NOMO-1 (cell line): ENCODE results near the gene UBE2G1.
A peak's percentile ranks its signal among the peaks of the same experiment; 100 is the strongest.
"Not testable (repeated sequence)": the region's sequence is repeated elsewhere in the genome, so short reads cannot be mapped to it uniquely, and the experiment has no call there.

ENCODE experiments used
- DNase-seq, 2 experiments: peaks; one replicate each; lab custom pipeline; 2025; ENCODE audit not compliant: unreplicated experiment in 2 of 2; lab: John Stamatoyannopoulos, UW

Gene UBE2G1

GRCh38 chr17:4255271-4255670, 111.2 kb downstream of the UBE2G1 start:
- not testable (repeated sequence) for DNase-seq

- no peak for DNase-seq
Measured at GRCh38 chr17:4250887-4251286, 115.6 kb downstream of the UBE2G1 start.

DNA sequence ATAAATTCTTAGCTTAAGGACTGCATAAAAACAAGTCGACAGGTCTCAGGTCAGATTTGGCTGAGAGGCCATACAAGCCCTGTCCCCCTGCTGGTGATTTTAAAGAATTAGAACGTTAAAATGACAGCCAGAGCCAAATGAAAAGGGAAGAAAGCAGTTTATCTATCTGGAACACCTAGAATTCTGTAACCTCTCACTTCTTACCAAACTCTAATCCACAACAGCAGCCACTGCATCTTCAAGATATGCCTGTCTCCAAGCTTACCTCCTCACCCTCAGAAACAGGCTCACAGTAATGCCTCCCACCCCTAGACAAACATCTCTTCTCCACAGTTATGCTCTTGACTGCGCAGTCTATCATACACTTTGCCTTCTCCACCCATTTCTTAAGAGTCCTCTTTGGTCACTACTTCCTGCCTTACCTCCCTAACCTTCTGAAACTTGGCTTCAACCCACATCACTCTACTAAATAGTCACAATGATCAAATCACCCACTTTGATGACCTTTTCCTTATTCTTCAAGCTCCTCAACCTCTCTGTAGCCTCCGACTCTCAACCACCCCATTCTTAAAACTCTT, 116.9 kb downstream of the UBE2G1 start:
- peak in 1 of 2 experiments; percentile 48 for DNase-seq

GRCh38 chr17:4248504-4249277, 117.8 kb downstream of the UBE2G1 start:
- DNase-seq: no peak

DNA sequence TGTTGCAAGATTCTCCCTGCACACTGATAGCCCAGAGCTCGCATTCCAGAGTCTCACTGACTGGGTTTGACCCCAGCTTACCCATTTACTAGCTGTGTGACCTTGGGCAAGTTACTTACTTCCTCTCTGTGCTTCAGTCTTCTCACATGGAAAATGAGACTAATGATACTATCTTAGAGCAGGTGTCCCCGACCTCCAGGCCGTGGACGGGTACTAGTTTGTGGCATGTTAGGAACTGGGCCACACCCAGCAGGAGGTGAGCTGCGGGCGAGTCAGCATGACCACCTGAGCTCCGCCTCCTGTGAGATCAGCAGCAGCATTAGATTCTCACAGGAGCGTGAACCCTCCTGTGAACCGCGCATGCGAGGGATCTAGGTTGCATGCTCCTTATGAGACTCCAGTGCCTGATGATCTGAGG, 118.5 kb downstream of the UBE2G1 start:
- DNase-seq: no peak

- no peak for DNase-seq
Measured at GRCh38 chr17:4247361-4247970, 119.0 kb downstream of the UBE2G1 start.

DNA sequence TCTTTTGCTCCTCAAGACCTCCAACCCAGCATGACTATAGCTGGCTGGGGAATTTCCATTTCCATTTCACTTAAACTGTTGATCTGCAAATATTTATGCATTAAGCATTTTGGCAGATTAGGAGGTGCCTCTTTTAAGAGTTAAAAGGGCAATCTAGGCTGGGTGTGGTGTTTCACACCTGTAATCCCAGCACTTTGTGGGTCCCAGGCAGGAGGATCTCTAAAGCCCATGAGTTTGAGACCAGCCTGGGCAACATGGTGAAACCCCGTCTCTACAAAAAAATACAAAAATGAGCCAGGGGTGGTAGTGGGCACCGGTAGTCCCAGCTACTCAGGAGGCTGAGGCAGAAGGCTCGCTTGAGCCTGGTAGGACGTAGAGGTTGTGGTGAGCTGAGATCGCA, 119.8 kb downstream of the UBE2G1 start:
- DNase-seq: no peak

- no peak for DNase-seq
Measured at GRCh38 chr17:4241535-4241934, 124.9 kb downstream of the UBE2G1 start.

GRCh38 chr17:4236456-4236855, 130.0 kb downstream of the UBE2G1 start:
- no peak for DNase-seq

DNA sequence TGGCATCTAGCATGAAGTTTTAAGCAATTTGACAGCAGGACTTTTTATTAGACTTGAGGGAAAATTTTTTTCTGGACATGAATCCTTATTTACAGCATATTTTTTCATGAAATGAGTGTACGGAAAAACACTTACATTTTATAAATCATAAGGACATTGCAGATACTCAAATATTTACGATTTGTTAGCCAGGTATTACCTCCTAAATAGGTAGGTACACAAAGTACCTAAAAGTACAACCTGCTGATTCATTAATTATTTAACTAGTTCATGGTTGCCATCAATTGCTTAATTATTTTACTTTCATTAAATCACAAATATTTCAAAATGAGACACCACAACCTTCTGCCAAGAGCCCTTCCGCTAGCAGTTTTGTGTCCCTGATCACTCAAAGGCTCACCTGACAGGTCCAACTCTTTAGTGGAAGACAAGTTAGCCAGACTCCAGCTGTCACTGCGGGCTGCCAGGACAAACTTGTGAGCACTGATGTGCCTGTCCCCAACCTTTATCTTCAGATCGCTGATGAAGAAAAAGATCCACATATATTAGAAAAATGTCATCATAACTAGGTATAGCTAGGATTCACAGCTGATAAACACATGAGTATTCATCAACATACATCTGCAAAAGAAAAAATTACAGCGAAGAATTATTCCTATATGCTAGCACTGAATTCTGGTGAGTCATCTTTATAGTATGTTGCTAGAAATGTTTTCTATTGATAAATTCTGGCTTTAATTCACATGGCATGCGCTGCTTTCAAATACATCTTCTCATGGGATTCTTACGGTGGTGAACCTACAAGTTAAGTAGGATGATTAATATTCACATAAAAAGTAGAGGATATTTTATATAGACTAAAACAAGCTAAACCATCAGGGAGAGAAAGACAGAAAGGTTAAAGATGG, 130.8 kb downstream of the UBE2G1 start:
- DNase-seq: no peak

DNA sequence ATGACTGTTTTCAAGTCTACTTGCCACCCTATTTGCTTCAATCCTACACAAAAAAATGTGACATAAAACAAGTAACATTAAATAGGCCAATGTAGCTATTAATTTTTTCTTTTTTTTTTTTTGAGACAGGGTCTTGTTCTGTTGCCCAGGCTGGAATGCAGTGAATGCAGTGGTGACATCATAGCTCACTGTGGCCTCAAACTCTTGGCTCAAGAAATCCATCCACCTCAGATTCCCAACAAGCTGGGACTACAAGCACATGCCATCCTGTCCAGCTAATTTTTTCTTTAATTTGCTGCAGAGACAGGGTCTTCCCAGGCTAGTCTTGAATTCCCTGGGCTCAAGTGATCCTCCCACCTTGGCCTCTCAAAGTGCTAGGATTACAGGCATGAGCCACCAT, 132.1 kb downstream of the UBE2G1 start:
- no peak for DNase-seq

DNA sequence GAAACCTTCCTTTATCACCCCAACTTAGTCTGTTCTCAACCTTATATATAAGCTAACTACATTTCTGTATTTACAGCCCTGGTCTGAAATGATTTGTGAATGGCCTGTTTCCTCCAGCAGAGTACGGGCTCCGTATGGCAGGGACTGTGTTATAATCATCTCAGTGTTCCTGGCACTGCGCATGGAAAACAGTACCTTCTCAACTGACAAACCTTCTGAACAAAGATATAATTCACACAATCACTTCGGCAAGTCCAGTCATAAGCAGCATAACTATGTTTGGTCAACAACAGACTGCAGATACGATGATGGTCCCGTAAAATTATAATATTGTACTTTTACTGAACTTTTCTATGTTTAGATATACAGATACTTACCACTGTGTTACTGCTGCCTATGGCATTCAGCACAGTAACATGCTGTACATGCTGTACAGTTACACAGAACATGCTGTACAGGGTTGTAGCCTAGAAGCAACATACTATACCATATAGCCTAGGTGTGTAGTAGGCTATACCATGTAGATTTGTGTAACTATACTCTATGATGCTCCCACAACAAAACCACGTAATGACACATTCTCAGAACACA, 132.7 kb downstream of the UBE2G1 start:
- no peak for DNase-seq

DNA sequence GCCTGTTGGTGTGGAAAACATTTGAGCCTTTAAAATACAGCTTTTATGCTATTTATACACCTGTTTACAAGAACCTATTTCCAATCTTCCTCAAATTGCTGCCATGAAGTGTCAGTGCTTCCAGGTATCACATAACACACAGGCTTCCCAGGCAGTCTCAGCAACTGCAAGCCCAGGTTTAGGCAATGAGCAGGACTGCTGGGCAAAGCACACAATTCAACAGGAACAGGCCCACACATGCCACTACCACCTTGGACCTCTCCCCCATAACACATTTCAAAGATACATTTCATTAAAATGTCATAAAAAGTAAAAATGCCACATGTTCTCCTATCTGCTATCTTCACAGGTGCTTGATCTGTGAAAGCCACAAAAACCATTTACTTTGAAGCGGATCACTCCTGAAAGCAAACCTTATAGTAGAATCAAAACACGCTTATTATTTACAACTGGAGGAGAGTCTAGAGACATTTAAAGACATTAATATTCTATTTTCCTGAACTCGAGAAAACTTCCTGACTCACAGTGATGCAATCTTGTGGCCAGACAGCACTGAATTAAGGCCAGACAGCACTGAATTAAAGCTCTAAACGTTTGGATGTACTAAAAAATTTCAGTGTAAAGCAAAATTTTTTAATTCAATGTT, 134.2 kb downstream of the UBE2G1 start:
- DNase-seq: peak in 1 of 2 experiments; percentile 3

DNA sequence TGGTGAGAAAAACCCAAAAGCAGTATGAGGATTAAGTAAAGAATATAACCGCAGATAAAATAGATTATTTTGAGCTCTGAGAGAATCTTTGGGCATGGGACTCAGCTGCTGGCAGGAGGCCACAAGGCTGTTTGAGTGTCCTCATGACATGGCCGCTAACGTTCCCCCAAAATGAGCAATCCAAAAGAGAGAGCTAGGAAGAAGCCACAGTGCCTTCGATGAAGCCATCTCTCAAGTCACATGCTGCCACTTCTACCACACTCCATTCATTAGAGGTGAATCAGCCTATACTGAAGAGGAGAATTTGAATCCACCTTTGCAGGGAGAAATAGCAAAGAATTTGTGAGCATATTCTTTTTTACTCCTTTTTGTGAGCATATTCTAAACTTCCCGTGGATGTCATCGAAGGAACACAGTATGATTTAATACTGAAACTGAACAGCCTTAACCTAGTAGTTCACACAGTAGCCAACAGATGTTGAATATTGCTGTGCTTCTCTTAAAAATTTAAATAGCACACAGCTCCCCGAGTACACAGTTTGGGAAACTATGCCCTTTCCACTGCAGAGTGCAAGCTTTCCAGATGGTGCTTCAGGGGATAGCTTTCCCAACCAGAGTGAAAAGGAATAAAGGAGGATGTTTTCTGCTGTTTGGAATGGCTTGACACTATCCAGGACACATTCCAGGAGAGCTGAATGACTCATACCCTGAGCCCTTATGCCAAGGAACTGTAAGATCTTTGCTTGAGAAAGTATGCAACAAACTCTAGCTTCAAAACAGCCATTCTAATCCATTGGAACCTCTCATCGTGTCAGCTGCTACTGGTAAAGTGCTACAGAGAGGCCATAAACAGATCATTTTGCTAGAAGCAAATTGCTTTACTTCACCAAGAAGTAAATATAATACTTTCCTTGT, 136.6 kb downstream of the UBE2G1 start:
- no peak for DNase-seq

GRCh38 chr17:4221899-4222659, 144.4 kb downstream of the UBE2G1 start:
- DNase-seq: no peak

GRCh38 chr17:4221163-4221562, 145.3 kb downstream of the UBE2G1 start:
- DNase-seq: no peak

DNA sequence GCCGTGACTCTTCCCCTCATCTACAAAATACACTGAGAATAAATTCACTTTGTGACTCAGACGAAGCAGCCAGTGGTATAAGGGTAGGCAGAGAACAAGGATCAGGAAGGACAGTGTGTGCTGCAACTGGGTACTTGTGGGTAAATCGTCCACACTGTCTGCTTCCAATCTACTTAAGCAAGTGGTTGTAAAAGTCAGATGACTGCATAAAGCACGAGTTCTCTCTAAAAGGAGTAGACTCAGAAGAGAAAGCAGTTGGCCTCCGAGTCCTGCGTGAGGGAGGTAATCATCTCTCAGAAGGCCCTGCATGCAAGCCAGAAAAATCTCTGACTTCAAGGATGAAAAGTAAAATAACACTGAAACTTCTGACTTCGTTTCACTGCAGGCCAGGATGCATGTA, 145.8 kb downstream of the UBE2G1 start:
- DNase-seq: no peak
